Measurements from ENCODE around the gene MATCAP1. TPM values are rescaled to one million over a fixed set of nuclear protein-coding genes. Genes with fewer than 3 reads are reported as not detected.
A peak's percentile ranks its signal among the peaks of the same experiment; 100 is the strongest.

Gene MATCAP1
- polyA plus RNA-seq, 1 donor from 2014 or later, result 323 TPM

DNA sequence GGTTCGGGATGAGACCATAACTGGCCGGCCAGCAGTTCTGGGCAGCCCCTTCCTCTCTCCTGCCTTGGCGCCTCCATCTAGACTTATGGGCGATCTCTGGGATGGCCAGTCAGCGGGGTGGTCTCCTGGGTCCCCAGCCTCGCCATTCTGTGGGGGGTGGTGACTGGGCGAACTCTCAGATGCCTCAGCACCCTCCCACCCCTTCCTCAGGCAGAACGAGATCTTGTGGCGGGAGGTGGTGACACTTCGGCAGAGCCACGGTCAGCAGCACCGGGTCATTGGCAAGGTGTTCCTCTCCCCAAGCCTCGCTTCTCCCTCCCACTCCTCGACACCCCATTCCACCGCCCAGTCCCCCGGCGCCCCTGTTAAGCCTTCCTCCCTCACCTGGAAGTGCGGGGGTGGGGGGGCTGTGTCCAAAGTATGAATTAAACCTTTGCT, 17.6 kb downstream of the MATCAP1 start:
- Histone ChIP-seq H3K9ac (ENCODE audit: low read length) (no peak overlapping the region), H3K27me3 (ENCODE audit: insufficient read depth, low read depth, low read length) (peaks cover 99% of the 10 kb centered on the region), H3F3A (ENCODE audit: insufficient read depth, low read length, poor library complexity, severe bottlenecking) (no peaks in the 10 kb centered on the region), H3K4me2 (ENCODE audit: low read length) (no peak overlapping the region), H3K9me2 (ENCODE audit: insufficient read depth, low read length) (no peaks in the 10 kb centered on the region), H3K9me3 (ENCODE audit: low read length) (no peaks in the 10 kb centered on the region), H3K27ac (ENCODE audit: low read length) (no peak overlapping the region), H3K36me3 (ENCODE audit: insufficient read depth, low read length) (no peaks in the 10 kb centered on the region), H3K4me3 (ENCODE audit: low read length) (no peak overlapping the region), H3K79me2 (replicated peaks; ENCODE audit: insufficient read depth, low read length) (no peaks in the 10 kb centered on the region), H4K20me1 (ENCODE audit: insufficient read depth) (no peaks in the 10 kb centered on the region), H2AFZ (ENCODE audit: low read depth, low read length) (no peak overlapping the region)
- TF ChIP-seq REST (IDR thresholded peaks at IDR 0.05; ENCODE audit: borderline replicate concordance), result no peak
- no peak for TF ChIP-seq RAD21 (conservative IDR thresholded peaks at IDR 0.05)
- TF ChIP-seq EP300 (conservative IDR thresholded peaks at IDR 0.05; ENCODE audit: poor library complexity, severe bottlenecking), result no peak
- no peak for TF ChIP-seq TAF1 (IDR thresholded peaks at IDR 0.05; ENCODE audit: low read depth)
- no peak for TF ChIP-seq MXI1 (conservative IDR thresholded peaks at IDR 0.05; ENCODE audit: poor library complexity, severe bottlenecking)
- TF ChIP-seq SMC3 (conservative IDR thresholded peaks at IDR 0.05; ENCODE audit: poor library complexity), result no peak
- no peak for TF ChIP-seq POLR2AphosphoS5 (IDR thresholded peaks at IDR 0.05)
- TF ChIP-seq, protein P1, sequence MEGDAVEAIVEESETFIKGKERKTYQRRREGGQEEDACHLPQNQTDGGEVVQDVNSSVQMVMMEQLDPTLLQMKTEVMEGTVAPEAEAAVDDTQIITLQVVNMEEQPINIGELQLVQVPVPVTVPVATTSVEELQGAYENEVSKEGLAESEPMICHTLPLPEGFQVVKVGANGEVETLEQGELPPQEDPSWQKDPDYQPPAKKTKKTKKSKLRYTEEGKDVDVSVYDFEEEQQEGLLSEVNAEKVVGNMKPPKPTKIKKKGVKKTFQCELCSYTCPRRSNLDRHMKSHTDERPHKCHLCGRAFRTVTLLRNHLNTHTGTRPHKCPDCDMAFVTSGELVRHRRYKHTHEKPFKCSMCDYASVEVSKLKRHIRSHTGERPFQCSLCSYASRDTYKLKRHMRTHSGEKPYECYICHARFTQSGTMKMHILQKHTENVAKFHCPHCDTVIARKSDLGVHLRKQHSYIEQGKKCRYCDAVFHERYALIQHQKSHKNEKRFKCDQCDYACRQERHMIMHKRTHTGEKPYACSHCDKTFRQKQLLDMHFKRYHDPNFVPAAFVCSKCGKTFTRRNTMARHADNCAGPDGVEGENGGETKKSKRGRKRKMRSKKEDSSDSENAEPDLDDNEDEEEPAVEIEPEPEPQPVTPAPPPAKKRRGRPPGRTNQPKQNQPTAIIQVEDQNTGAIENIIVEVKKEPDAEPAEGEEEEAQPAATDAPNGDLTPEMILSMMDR (IDR thresholded peaks at IDR 0.05; ENCODE audit: poor library complexity, severe bottlenecking), result no peak
- no peak for TF ChIP-seq EZH2 (IDR thresholded peaks at IDR 0.05; ENCODE audit: borderline replicate concordance, insufficient read depth, low read length, poor library complexity, severe bottlenecking)

DNA sequence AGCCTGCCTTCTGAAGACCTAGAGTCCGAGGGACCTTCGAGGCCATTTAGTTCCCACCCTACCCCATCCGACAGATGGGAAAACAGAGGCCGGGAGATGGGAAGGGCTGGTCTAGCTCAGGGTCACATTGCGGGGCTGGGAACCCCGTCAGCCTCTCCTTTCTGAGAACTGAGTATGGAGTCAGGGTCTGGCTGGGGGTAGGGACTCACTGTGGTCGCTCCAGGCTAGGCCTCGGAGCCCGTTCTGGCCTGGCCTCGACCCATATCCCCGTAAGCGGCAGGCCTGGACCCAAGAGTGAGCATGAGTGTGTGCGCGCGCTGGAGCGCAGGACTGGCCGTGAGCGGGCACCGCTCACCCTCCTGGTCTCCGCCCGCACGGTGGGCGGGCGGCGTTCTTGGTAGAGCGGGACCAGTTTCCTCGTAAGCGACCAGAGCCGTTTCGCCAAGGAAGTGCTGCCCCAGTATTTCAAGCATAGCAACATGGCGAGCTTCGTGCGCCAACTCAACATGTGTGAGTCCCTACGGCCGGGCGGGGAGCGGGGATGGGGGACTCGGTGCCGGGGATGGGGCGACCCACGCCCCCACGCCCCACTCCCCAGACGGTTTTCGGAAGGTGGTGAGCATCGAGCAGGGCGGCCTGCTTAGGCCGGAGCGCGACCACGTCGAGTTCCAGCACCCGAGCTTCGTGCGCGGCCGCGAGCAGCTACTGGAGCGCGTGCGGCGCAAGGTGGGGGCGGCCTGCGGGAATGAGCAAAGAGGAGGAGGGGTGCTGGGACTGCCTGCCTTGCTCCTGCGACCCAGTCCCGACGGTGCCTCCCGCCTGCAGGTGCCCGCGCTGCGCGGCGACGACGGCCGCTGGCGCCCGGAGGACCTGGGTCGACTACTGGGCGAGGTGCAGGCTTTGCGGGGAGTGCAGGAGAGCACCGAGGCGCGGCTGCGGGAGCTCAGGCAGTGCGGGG, 18.4 kb downstream of the MATCAP1 start:
- Histone ChIP-seq H3K9ac (ENCODE audit: low read length) (no peak overlapping the region), H3K27me3 (ENCODE audit: insufficient read depth, low read depth, low read length) (peaks cover 99% of the 10 kb centered on the region), H3K27ac (ENCODE audit: low read length) (no peak overlapping the region)

More for the DNA sequence above, 18.4 kb downstream of the MATCAP1 start:
- Histone ChIP-seq H3K9me3 (ENCODE audit: low read length) (no peaks in the 10 kb centered on the region), H3K4me3 (ENCODE audit: low read length) (peak overlapping the region; percentile 88), H3F3A (ENCODE audit: insufficient read depth, low read length, poor library complexity, severe bottlenecking) (no peaks in the 10 kb centered on the region), H3K4me2 (ENCODE audit: low read length) (no peak overlapping the region), H4K20me1 (ENCODE audit: insufficient read depth) (no peaks in the 10 kb centered on the region), H3K79me2 (replicated peaks; ENCODE audit: insufficient read depth, low read length) (no peaks in the 10 kb centered on the region), H3K36me3 (ENCODE audit: insufficient read depth, low read length) (no peaks in the 10 kb centered on the region), H3K9me2 (ENCODE audit: insufficient read depth, low read length) (no peaks in the 10 kb centered on the region), H2AFZ (ENCODE audit: low read depth, low read length) (no peak overlapping the region)
- peak; percentile 97 for TF ChIP-seq EZH2 (IDR thresholded peaks at IDR 0.05; ENCODE audit: borderline replicate concordance, insufficient read depth, low read length, poor library complexity, severe bottlenecking)
- TF ChIP-seq SMC3 (conservative IDR thresholded peaks at IDR 0.05; ENCODE audit: poor library complexity), result no peak
